WTC11 (cell line): ENCODE measurements around the gene RBM34.

Source experiments
- FOXP1 ChIP-seq: sonication (generic); formaldehyde crosslinking; IDR thresholded peaks from 2 replicates; pipeline ENCODE4 v1.8.0; 2022; ENCODE audit warnings: missing genetic modification reagents, mild to moderate bottlenecking, moderate library complexity, borderline replicate concordance
- IRF2 ChIP-seq: sonication (generic); formaldehyde crosslinking; IDR thresholded peaks from 2 replicates; pipeline ENCODE4 v1.8.0; 2022; ENCODE audit warnings: low read depth, missing genetic modification reagents, borderline replicate concordance
- ZNF317 ChIP-seq: sonication (generic); formaldehyde crosslinking; IDR thresholded peaks from 2 replicates; pipeline ENCODE4 v1.8.1; 2023; ENCODE audit warnings: low read depth, mild to moderate bottlenecking, moderate library complexity, missing genetic modification reagents, borderline replicate concordance
- TF ChIP-seq, protein P1 (sequence below): fragments of 200-600 bp; IDR thresholded peaks from 2 replicates; pipeline ENCODE4 v1.8.0; 2022; ENCODE audit warnings: antibody characterized with exemption

DNA sequence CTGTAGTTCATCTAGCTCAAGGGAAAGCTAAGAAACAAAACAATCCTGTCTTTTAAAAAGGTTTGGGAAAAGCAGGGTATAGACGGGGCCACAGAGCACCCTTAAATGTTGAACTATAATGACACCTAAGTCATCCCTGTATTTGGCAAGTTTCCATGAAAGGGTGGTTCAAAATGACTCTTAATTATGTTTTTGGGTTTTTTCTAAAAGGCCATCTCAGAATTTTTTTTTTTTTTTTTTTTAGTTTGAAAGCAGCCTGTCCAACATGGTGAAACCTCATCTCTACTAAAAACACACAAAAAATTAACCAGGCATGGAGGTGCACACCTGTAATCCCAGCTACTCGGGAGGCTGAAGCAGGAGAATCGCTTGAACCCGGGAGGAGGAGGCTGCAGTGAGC, 54.6 kb downstream of the RBM34 start:
- TF ChIP-seq, protein P1, sequence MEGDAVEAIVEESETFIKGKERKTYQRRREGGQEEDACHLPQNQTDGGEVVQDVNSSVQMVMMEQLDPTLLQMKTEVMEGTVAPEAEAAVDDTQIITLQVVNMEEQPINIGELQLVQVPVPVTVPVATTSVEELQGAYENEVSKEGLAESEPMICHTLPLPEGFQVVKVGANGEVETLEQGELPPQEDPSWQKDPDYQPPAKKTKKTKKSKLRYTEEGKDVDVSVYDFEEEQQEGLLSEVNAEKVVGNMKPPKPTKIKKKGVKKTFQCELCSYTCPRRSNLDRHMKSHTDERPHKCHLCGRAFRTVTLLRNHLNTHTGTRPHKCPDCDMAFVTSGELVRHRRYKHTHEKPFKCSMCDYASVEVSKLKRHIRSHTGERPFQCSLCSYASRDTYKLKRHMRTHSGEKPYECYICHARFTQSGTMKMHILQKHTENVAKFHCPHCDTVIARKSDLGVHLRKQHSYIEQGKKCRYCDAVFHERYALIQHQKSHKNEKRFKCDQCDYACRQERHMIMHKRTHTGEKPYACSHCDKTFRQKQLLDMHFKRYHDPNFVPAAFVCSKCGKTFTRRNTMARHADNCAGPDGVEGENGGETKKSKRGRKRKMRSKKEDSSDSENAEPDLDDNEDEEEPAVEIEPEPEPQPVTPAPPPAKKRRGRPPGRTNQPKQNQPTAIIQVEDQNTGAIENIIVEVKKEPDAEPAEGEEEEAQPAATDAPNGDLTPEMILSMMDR = no peak
- TF ChIP-seq FOXP1 = no peak
- no peak for TF ChIP-seq ZNF317 (CRISPR knock-in tag)
- no peak for TF ChIP-seq IRF2 (CRISPR knock-in tag)
